OCI-LY1 (cell line): ENCODE measurements around the gene FGG.

Experiments
- H2AFZ ChIP-seq: fragments of 200-600 bp; sonication (generic), shearing (Covaris generic); 2 replicates; pipeline ENCODE4 v1.6.0; 2014; ENCODE audit warnings: antibody characterized with exemption, mild to moderate bottlenecking, low read length
- H3F3A ChIP-seq: fragments of 200-600 bp; sonication (generic), shearing (Covaris generic); 2 replicates; pipeline ENCODE4 v1.6.0; 2014; ENCODE audit warnings: mild to moderate bottlenecking, antibody characterized with exemption, low read length, moderate library complexity; ENCODE audit not compliant: insufficient read depth
- H3K27ac ChIP-seq: fragments of 200-600 bp; sonication (generic); 2 replicates; pipeline ENCODE4 v1.5.1; 2014; ENCODE audit warnings: low read length, mixed run types, mild to moderate bottlenecking, low read depth; ENCODE audit not compliant: poor library complexity, severe bottlenecking
- H3K27me3 ChIP-seq: fragments of 200-600 bp; sonication (generic); 2 replicates; pipeline ENCODE4 v1.6.0; 2014; ENCODE audit warnings: antibody characterized with exemption, mild to moderate bottlenecking, low read length, moderate library complexity; ENCODE audit not compliant: insufficient read depth
- H3K36me3 ChIP-seq: fragments of 200-600 bp; sonication (generic); 2 replicates; pipeline ENCODE4 v1.6.1; 2014; ENCODE audit warnings: mild to moderate bottlenecking, antibody characterized with exemption, low read length, moderate library complexity, mixed read lengths; ENCODE audit not compliant: insufficient read depth
- H3K4me1 ChIP-seq: fragments of 200-600 bp; sonication (generic); 2 replicates; pipeline ENCODE4 v1.5.1; 2014; ENCODE audit warnings: mild to moderate bottlenecking, low read length, moderate library complexity; ENCODE audit not compliant: insufficient read depth, severe bottlenecking
- H3K4me2 ChIP-seq: fragments of 200-600 bp; sonication (generic), shearing (Covaris generic); 2 replicates; pipeline ENCODE4 v1.6.1; 2014; ENCODE audit warnings: low read length
- H3K4me3 ChIP-seq: fragments of 200-600 bp; sonication (generic); 2 replicates; pipeline ENCODE4 v1.5.1; 2014; ENCODE audit warnings: low read length, low read depth, mild to moderate bottlenecking, mixed read lengths; ENCODE audit not compliant: poor library complexity, severe bottlenecking
- H3K79me2 ChIP-seq: fragments of 200-600 bp; shearing (Covaris generic); 2 replicates; pipeline ENCODE4 v1.6.1; 2016; ENCODE audit warnings: mixed run types, low read length, mixed read lengths; ENCODE audit not compliant: insufficient read depth
- H3K9ac ChIP-seq: fragments of 200-600 bp; sonication (generic), shearing (Covaris generic); 2 replicates; pipeline ENCODE4 v1.6.1; 2014; ENCODE audit warnings: mild to moderate bottlenecking, low read length, mixed read lengths
- H3K9me2 ChIP-seq: fragments of 200-600 bp; sonication (generic), shearing (Covaris generic); 2 replicates; pipeline ENCODE4 v1.6.1; 2014; ENCODE audit warnings: low read depth, mild to moderate bottlenecking, low read length, mixed read lengths
- H3K9me3 ChIP-seq: fragments of 200-600 bp; shearing (Covaris generic); 2 replicates; pipeline ENCODE4 v1.6.1; 2014; ENCODE audit warnings: low read length, mixed read lengths
- H4K20me1 ChIP-seq: fragments of 200-600 bp; sonication (generic), shearing (Covaris generic); 2 replicates; pipeline ENCODE4 v1.6.0; 2016; ENCODE audit warnings: mild to moderate bottlenecking, low read length; ENCODE audit not compliant: insufficient read depth
- EZH2 ChIP-seq: fragments of 200-600 bp; sonication (generic), shearing (Covaris generic); IDR thresholded peaks from 2 replicates; pipeline ENCODE4 v1.8.0; 2017; ENCODE audit warnings: borderline replicate concordance, mixed run types, mild to moderate bottlenecking, antibody characterized with exemption, low read length, moderate library complexity, mixed read lengths
- TF ChIP-seq, protein P1 (sequence below): fragments of 200-600 bp; sonication (generic), shearing (Covaris generic); IDR thresholded peaks from 2 replicates; pipeline ENCODE4 v1.5.1; 2017; ENCODE audit warnings: mild to moderate bottlenecking, antibody characterized with exemption, low read length, moderate library complexity, mixed read lengths

Gene FGG

DNA sequence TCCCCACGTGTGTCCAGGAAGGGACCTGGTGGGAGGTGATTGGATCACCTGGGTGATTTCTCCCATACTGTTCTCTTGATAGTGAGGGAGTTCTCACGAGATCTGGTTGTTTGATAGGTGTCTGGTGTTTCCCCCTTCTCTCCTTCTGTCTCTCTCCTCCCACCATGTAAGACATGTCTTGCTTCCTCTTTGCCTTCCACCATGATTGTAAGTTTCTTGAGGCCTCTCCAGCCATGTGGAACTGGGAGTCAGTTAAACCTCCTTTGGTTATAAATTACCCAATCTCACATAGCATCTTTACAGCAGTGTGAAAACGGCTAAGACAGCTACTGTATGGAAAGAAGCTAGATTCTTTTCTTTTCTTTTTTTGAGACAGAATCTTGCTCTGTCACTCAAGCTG is 21.6 kb upstream of the FGG start:
- no peak overlapping the region for H3K4me3 ChIP-seq
- no peak overlapping the region for H3K4me2 ChIP-seq
- H2AFZ ChIP-seq = no peak overlapping the region
- H3K9ac ChIP-seq = no peak overlapping the region
- H4K20me1 ChIP-seq = no peaks in the 10 kb centered on the region
- no peaks in the 10 kb centered on the region for H3K36me3 ChIP-seq
- no peaks in the 10 kb centered on the region for H3K79me2 ChIP-seq
- H3K9me2 ChIP-seq = no peaks in the 10 kb centered on the region
- H3K4me1 ChIP-seq = no peaks in the 10 kb centered on the region
- H3K9me3 ChIP-seq = no peaks in the 10 kb centered on the region
- TF ChIP-seq, protein P1, sequence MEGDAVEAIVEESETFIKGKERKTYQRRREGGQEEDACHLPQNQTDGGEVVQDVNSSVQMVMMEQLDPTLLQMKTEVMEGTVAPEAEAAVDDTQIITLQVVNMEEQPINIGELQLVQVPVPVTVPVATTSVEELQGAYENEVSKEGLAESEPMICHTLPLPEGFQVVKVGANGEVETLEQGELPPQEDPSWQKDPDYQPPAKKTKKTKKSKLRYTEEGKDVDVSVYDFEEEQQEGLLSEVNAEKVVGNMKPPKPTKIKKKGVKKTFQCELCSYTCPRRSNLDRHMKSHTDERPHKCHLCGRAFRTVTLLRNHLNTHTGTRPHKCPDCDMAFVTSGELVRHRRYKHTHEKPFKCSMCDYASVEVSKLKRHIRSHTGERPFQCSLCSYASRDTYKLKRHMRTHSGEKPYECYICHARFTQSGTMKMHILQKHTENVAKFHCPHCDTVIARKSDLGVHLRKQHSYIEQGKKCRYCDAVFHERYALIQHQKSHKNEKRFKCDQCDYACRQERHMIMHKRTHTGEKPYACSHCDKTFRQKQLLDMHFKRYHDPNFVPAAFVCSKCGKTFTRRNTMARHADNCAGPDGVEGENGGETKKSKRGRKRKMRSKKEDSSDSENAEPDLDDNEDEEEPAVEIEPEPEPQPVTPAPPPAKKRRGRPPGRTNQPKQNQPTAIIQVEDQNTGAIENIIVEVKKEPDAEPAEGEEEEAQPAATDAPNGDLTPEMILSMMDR = no peak
- H3K27me3 ChIP-seq = no peaks in the 10 kb centered on the region
- no peaks in the 10 kb centered on the region for H3F3A ChIP-seq
- H3K27ac ChIP-seq = no peak overlapping the region

DNA sequence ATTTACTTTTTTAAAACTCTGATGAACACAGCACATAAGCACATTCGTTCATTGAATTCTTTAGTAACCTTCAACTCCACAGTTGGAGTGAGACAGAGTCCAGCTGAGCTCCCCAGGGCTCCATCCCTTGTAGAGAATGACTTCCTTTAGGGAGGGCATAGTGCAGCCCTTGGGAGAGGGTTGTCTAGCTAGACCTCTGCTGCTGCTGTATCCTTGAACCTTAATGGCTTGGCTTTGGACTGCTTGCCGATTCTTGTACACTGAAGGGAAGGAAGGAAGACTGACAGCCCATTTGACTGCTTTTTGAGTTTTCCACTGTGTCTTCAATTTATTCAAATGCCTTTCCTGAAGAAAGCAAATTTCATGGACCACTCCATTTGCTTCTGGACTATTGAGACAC is 19.4 kb upstream of the FGG start:
- no peak overlapping the region for H3K4me2 ChIP-seq
- no peaks in the 10 kb centered on the region for H3F3A ChIP-seq
- no peaks in the 10 kb centered on the region for H3K27me3 ChIP-seq
- no peaks in the 10 kb centered on the region for H4K20me1 ChIP-seq
- TF ChIP-seq, protein P1 = no peak
- TF ChIP-seq EZH2 = no peak
- H3K27ac ChIP-seq = no peak overlapping the region
- H3K4me3 ChIP-seq = no peak overlapping the region
- no peaks in the 10 kb centered on the region for H3K9me3 ChIP-seq
- H3K36me3 ChIP-seq = no peaks in the 10 kb centered on the region
- no peaks in the 10 kb centered on the region for H3K79me2 ChIP-seq
- H3K9me2 ChIP-seq = no peaks in the 10 kb centered on the region
- H3K9ac ChIP-seq = no peak overlapping the region
- H2AFZ ChIP-seq = no peak overlapping the region
- no peaks in the 10 kb centered on the region for H3K4me1 ChIP-seq

DNA sequence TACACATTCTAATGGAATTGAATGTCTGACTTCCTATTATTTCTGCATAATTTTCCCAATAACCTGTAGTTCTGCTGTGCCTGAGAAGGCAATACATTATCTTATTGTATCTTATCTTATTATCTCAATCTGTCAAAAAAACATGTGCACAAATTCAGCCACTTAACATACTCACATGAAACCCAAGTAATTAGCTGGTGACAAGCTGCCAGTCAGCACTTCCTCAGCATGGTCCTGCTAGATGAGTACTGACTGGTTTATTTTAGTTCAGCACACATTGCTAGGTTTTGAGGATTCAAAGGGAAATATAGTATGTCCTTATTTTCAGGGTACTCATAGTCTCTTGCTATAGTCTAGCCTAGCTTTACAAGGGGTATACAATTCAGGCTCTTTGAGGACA is 17.9 kb upstream of the FGG start:
- Histone ChIP-seq H3K36me3 (no peaks in the 10 kb centered on the region), H3K4me1 (no peaks in the 10 kb centered on the region), H3K27ac (no peak overlapping the region), H3K9me3 (no peaks in the 10 kb centered on the region), H3K4me3 (no peak overlapping the region), H3F3A (no peaks in the 10 kb centered on the region), H4K20me1 (no peaks in the 10 kb centered on the region), H3K27me3 (no peaks in the 10 kb centered on the region), H3K9me2 (no peaks in the 10 kb centered on the region), H3K4me2 (no peak overlapping the region), H2AFZ (no peak overlapping the region), H3K79me2 (no peaks in the 10 kb centered on the region), H3K9ac (no peak overlapping the region)
- TF ChIP-seq EZH2 = no peak
- TF ChIP-seq, protein P1 = no peak
